Lung (tissue), 12 donors: ENCODE results near the gene TAS1R1. TPM values are rescaled to one million over a fixed set of nuclear protein-coding genes. Genes with fewer than 3 reads are reported as not detected.

Experiments
- ATAC-seq: fragments of 200-7000 bp; cut with Tn5 transposase; one replicate; pipeline ENCODE4 v1.9.1; 2020; ENCODE audit warnings: moderate number of reproducible peaks; ENCODE audit not compliant: insufficient read depth, low FRiP score
- DNase-seq, 3 donors: peaks; one replicate each; pipeline ENCODE4 v3.0.0-alpha.2; 2013 to 2017
- H3K27ac ChIP-seq, 2 donors: one replicate each; pipeline ENCODE4 v1.5.1; 2013; ENCODE audit warnings: mild to moderate bottlenecking in 2 of 2, moderate library complexity in 2 of 2, control low read depth in 1 of 2, inconsistent platforms in 1 of 2, low read depth in 1 of 2, low read length in 1 of 2
- H3K27me3 ChIP-seq, 3 donors: one replicate each; pipeline ENCODE4 v1.5.1; 2013; ENCODE audit warnings: low read length in 2 of 3; ENCODE audit not compliant: control insufficient read depth in 3 of 3, insufficient read depth in 3 of 3
- H3K36me3 ChIP-seq, 4 donors: one replicate each; pipeline ENCODE4 v1.5.1; 2013; ENCODE audit warnings: low read length in 4 of 4, mild to moderate bottlenecking in 1 of 4, moderate library complexity in 1 of 4; ENCODE audit not compliant: control insufficient read depth in 4 of 4, insufficient read depth in 4 of 4
- H3K4me1 ChIP-seq, 5 donors: one replicate each; pipeline ENCODE4 v1.5.1; 2013; ENCODE audit warnings: low read length in 5 of 5, mild to moderate bottlenecking in 2 of 5, moderate library complexity in 1 of 5; ENCODE audit not compliant: control insufficient read depth in 5 of 5, insufficient read depth in 5 of 5
- H3K4me3 ChIP-seq: one replicate; pipeline ENCODE4 v1.5.1; 2013; ENCODE audit warnings: mild to moderate bottlenecking, control low read depth, moderate library complexity
- H3K9ac ChIP-seq, 2 donors: one replicate each; pipeline ENCODE4 v1.5.1; 2013; ENCODE audit warnings: low read length in 2 of 2, control low read depth in 1 of 2; ENCODE audit not compliant: insufficient read depth in 1 of 2
- H3K9me3 ChIP-seq, 4 donors: one replicate each; pipeline ENCODE4 v1.5.1; 2013; ENCODE audit warnings: low read length in 3 of 4, mild to moderate bottlenecking in 1 of 4, moderate library complexity in 1 of 4; ENCODE audit not compliant: control insufficient read depth in 4 of 4, insufficient read depth in 3 of 4
- CTCF ChIP-seq: IDR thresholded peaks from 2 replicates; pipeline ENCODE4 v1.5.1; 2012; ENCODE audit warnings: mild to moderate bottlenecking; ENCODE audit errors: control extremely low read depth, extremely low read depth
- WGBS, 2 donors: extraction: QIAGEN DNeasy Blood & Tissue Kit; methylation state at CpG; one replicate each; pipeline ENCODE4 v1.1.7; 2013; 5-methylcytosine and 5-hydroxymethylcytosine counted together
- polyA plus RNA-seq, 2 donors: library from polyadenylated mRNA; stranded (reverse); fragments of 200-250 nt; gene quantifications; one replicate each; pipeline ENCODE4 v1.2.1, GENCODE V29; 2013
- total RNA-seq, 2 donors: library from RNA; depleted of rRNA in 1 of 2; stranded (reverse); fragments of >200 nt in 1 of 2; gene quantifications; one replicate each; pipeline ENCODE4 v1.2.1, GENCODE V29; 2014 to 2021
- donor health status: control.
- donor health status: control.
- donor health status: Bipolar disorder and iron deficiency.
- donor health status: healthy.
- donor health status: DM: yes; HTN: yes; CAD: no.

Gene TAS1R1
- total and polyA plus RNA-seq, 4 donors = 0.02 to 0.51 (median 0.15) TPM

- H3K4me1 ChIP-seq = no peaks in the 10 kb centered on the region
- H3K4me3 ChIP-seq = no peak overlapping the region
- ATAC-seq = no peak
- peaks cover 0 to 11% (median 0%) of the 10 kb centered on the region in 4 donors for H3K9me3 ChIP-seq
- H3K36me3 ChIP-seq = no peaks in the 10 kb centered on the region
- no peak overlapping the region for H3K27ac ChIP-seq
- DNase-seq = no peak
- no peak for TF ChIP-seq CTCF
- H3K27me3 ChIP-seq = no peaks in the 10 kb centered on the region
- no peak overlapping the region for H3K9ac ChIP-seq
- 74 to 83% methylated on average over 12 of the region's 12 CpGs for WGBS, 2 donors
Observed at GRCh38 chr1:6572653-6573383, 17.7 kb downstream of the TAS1R1 start.

GRCh38 chr1:6574025-6574620, 19.0 kb downstream of the TAS1R1 start:
- H3K27me3 ChIP-seq = no peaks in the 10 kb centered on the region
- ATAC-seq (no peak), DNase-seq (no peak)
- no peak for TF ChIP-seq CTCF
- 75 to 81% methylated on average over 8 of the region's 8 CpGs for WGBS, 2 donors
- no peak overlapping the region for H3K4me3 ChIP-seq
- H3K9me3 ChIP-seq = peaks cover 0 to 11% (median 0%) of the 10 kb centered on the region in 4 donors
- no peak overlapping the region for H3K27ac ChIP-seq
- H3K9ac ChIP-seq = no peak overlapping the region
- peaks cover 0 to 4% (median 2%) of the 10 kb centered on the region in 5 donors for H3K4me1 ChIP-seq
- H3K36me3 ChIP-seq = no peaks in the 10 kb centered on the region

- TF ChIP-seq CTCF = no peak
- WGBS, 2 donors = 86 to 90% methylated on average over 14 of the region's 14 CpGs
- DNase-seq = no peak
- H3K36me3 ChIP-seq = no peaks in the 10 kb centered on the region
- H3K27me3 ChIP-seq = no peaks in the 10 kb centered on the region
- H3K27ac ChIP-seq = no peak overlapping the region
- H3K9ac ChIP-seq = no peak overlapping the region
- no peak for ATAC-seq
- no peak overlapping the region for H3K4me3 ChIP-seq
- peaks cover 0 to 11% (median 0%) of the 10 kb centered on the region in 4 donors for H3K9me3 ChIP-seq
- H3K4me1 ChIP-seq = peaks cover 0 to 9% (median 5%) of the 10 kb centered on the region in 5 donors
Observed at GRCh38 chr1:6574818-6575217, 19.7 kb downstream of the TAS1R1 start.
